22Rv1 (cell line): ENCODE measurements around the gene LRRC31.

Experiments used
- CTCF ChIP-seq: fragments of 450-650 bp; IDR thresholded peaks from 2 replicates; pipeline ENCODE4 v1.5.1; 2017; ENCODE audit warnings: mild to moderate bottlenecking
- ZFX ChIP-seq: fragments of 450-650 bp; IDR thresholded peaks from 2 replicates; pipeline ENCODE4 v1.6.1; 2017; ENCODE audit warnings: antibody characterized with exemption, borderline replicate concordance

DNA sequence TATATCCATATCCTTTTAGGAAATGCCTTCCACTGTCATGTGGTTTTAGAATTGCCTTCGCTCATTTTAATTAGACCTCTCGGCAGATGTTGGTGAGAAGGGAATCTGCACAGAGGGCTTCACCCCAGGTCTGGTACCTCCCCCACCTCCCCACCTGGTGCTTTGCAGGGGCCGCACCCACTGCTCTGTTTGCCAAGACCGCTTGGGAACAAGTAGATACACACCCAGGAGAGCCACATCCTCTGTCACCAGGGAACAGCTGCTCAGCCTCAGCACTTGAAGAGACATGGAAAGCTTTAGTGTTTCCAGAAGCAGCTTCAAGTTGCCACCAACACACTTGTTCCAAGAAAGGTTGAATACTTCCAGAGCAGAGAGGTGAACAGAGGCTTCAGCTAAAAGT lies 21.8 kb downstream of the LRRC31 start:
- no peak for TF ChIP-seq CTCF
- TF ChIP-seq ZFX: no peak
